ENCODE results near the gene COPS7A.

DNA sequence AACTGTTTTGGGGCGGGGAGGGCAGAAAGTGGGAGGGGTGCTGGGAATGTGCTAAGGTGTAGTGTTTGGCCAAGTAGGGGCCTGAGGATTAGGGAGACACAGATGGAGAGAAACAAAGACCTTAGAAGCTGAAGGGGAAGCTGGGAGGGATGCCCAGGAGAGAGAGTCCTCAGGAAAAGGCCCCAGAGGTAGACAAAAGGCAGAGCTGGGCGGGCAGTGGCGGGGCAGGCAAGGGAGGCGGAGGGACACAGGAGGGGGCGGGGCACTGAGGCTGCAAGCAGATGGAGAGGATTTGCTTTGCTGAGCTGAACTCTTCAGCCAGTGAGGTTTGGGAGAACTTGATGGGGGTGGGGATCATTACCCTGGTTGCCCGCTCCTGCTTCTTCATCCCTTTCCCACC is 45.1 kb downstream of the COPS7A start:
- TF ChIP-seq, protein P1, sequence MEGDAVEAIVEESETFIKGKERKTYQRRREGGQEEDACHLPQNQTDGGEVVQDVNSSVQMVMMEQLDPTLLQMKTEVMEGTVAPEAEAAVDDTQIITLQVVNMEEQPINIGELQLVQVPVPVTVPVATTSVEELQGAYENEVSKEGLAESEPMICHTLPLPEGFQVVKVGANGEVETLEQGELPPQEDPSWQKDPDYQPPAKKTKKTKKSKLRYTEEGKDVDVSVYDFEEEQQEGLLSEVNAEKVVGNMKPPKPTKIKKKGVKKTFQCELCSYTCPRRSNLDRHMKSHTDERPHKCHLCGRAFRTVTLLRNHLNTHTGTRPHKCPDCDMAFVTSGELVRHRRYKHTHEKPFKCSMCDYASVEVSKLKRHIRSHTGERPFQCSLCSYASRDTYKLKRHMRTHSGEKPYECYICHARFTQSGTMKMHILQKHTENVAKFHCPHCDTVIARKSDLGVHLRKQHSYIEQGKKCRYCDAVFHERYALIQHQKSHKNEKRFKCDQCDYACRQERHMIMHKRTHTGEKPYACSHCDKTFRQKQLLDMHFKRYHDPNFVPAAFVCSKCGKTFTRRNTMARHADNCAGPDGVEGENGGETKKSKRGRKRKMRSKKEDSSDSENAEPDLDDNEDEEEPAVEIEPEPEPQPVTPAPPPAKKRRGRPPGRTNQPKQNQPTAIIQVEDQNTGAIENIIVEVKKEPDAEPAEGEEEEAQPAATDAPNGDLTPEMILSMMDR (IDR thresholded peaks at IDR 0.05), result no peak
- no peak for TF ChIP-seq POLR2A (IDR thresholded peaks at IDR 0.05)

All from tibial nerve (tissue), 3 donors.